Measurements from ENCODE around the gene ABR.
A peak's percentile ranks its signal among the peaks of the same experiment; 100 is the strongest.

Gene ABR

GRCh38 chr17:1179818-1180742, at the start of gene ABR:
TSS of gene ABR (minus strand) at chr17:1179981. CDS start at chr17:1179727, 254 bp downstream.
- Histone ChIP-seq H3K9me3 (replicated peaks in 1 of 11) (no peaks in the 10 kb centered on the region), H3K27me3 (peaks cover 0 to 16% (median 5%) of the 10 kb centered on the region in 11 experiments; a peak in 8 of 22 replicates), H3K4me3 (peak within 1 kb of the TSS; percentile 69 to 89 (median 80)), H3K4me2 (peak within 1 kb of the TSS; percentile 93 to 100 (median 99)), H3K4me1 (peaks cover 75 to 85% (median 81%) of the 10 kb centered on the region in 10 experiments), H3K9ac (peak within 1 kb of the TSS; percentile 84 to 90 (median 88)), H3K36me3 (peaks cover 0 to 20% (median 0%) of the 10 kb centered on the region in 11 experiments; a peak in 11 of 22 replicates), H4K20me1 (peaks cover 41 to 95% (median 71%) of the 10 kb centered on the region in 11 experiments), H3K27ac (peak within 1 kb of the TSS; percentile 61 to 87 (median 80))
- TF ChIP-seq Cebpa-rat (IDR thresholded peaks at IDR 0.05), result no peak

- Histone ChIP-seq H3K4me1 (peaks cover 26 to 62% (median 30%) of the 10 kb centered on the region in 10 experiments), H3K27me3 (peaks cover 0 to 69% (median 64%) of the 10 kb centered on the region in 11 experiments; a peak in 21 of 22 replicates), H3K27ac (peak overlapping the region; percentile 44 to 88 (median 71); a peak in 21 of 22 replicates), H3K9me3 (replicated peaks in 1 of 11) (no peaks in the 10 kb centered on the region), H3K36me3 (peaks cover 0 to 26% (median 0%) of the 10 kb centered on the region in 11 experiments; a peak in 9 of 22 replicates), H3K4me2 (peak overlapping the region; percentile 96 to 100 (median 99)), H3K4me3 (peak overlapping the region; percentile 67 to 99 (median 82)), H4K20me1 (peaks cover 10 to 45% (median 37%) of the 10 kb centered on the region in 11 experiments; a peak in 17 of 22 replicates), H3K9ac (peak overlapping the region; percentile 59 to 96 (median 80))
- no peak for TF ChIP-seq Cebpa-rat (IDR thresholded peaks at IDR 0.05)
Observed at GRCh38 chr17:1229349-1229899, 49.6 kb upstream of the ABR start.

GRCh38 chr17:1228781-1229348, 49.1 kb upstream of the ABR start:
- Histone ChIP-seq H4K20me1 (peaks cover 10 to 50% (median 40%) of the 10 kb centered on the region in 11 experiments; a peak in 17 of 22 replicates), H3K36me3 (peaks cover 0 to 26% (median 0%) of the 10 kb centered on the region in 11 experiments; a peak in 9 of 22 replicates), H3K4me2 (peak overlapping the region; percentile 96 to 100 (median 98)), H3K4me1 (peaks cover 26 to 65% (median 30%) of the 10 kb centered on the region in 10 experiments), H3K4me3 (peak overlapping the region; percentile 67 to 99 (median 82)), H3K27ac (peak overlapping the region; percentile 44 to 88 (median 71); a peak in 20 of 22 replicates), H3K27me3 (peaks cover 0 to 69% (median 64%) of the 10 kb centered on the region in 11 experiments; a peak in 21 of 22 replicates), H3K9me3 (replicated peaks in 1 of 11) (no peaks in the 10 kb centered on the region), H3K9ac (peak overlapping the region; percentile 59 to 96 (median 80))
- TF ChIP-seq Cebpa-rat (IDR thresholded peaks at IDR 0.05), result no peak

GRCh38 chr17:1227917-1228780, 48.4 kb upstream of the ABR start:
- Histone ChIP-seq H3K36me3 (peaks cover 0 to 32% (median 0%) of the 10 kb centered on the region in 11 experiments; a peak in 9 of 22 replicates), H3K4me2 (peak overlapping the region; percentile 96 to 100 (median 98)), H3K9me3 (replicated peaks in 1 of 11) (no peaks in the 10 kb centered on the region), H3K27ac (peak overlapping the region in 8 of 11 experiments; percentile 2 to 88 (median 74); a peak in 10 of 22 replicates), H4K20me1 (peaks cover 10 to 58% (median 46%) of the 10 kb centered on the region in 11 experiments; a peak in 17 of 22 replicates), H3K9ac (peak overlapping the region; percentile 59 to 96 (median 80); a peak in 21 of 22 replicates), H3K4me1 (peaks cover 26 to 65% (median 30%) of the 10 kb centered on the region in 10 experiments), H3K4me3 (peak overlapping the region; percentile 67 to 99 (median 82)), H3K27me3 (peaks cover 0 to 69% (median 64%) of the 10 kb centered on the region in 11 experiments; a peak in 21 of 22 replicates)
- TF ChIP-seq Cebpa-rat (IDR thresholded peaks at IDR 0.05), result no peak

GRCh38 chr17:1227365-1227764, 47.6 kb upstream of the ABR start:
- Histone ChIP-seq H3K4me1 (peaks cover 26 to 60% (median 30%) of the 10 kb centered on the region in 10 experiments), H4K20me1 (peaks cover 10 to 65% (median 53%) of the 10 kb centered on the region in 11 experiments; a peak in 17 of 22 replicates), H3K9ac (peak overlapping the region in 5 of 11 experiments; percentile 78 to 96 (median 83); a peak in 10 of 22 replicates), H3K27ac (0 out of 22 replicates have a peak overlapping the region, but pooled peaks of 1 of the 11 experiments have one; percentile 3), H3K9me3 (replicated peaks in 1 of 11) (no peaks in the 10 kb centered on the region), H3K27me3 (peaks cover 0 to 63% (median 58%) of the 10 kb centered on the region in 11 experiments; a peak in 21 of 22 replicates), H3K4me2 (peak overlapping the region; percentile 96 to 100 (median 98)), H3K4me3 (peak overlapping the region in 8 of 10 experiments; percentile 71 to 99 (median 86); a peak in 15 of 20 replicates), H3K36me3 (peaks cover 0 to 39% (median 0%) of the 10 kb centered on the region in 11 experiments; a peak in 9 of 22 replicates)
- no peak for TF ChIP-seq Cebpa-rat (IDR thresholded peaks at IDR 0.05)

- no peak overlapping the region for H3K4me3 ChIP-seq
- H3K4me2 ChIP-seq, result peak overlapping the region in 5 of 11 experiments; percentile 96 to 98 (median 98); a peak in 6 of 22 replicates
- peaks cover 10 to 76% (median 57%) of the 10 kb centered on the region in 11 experiments; a peak in 17 of 22 replicates for H4K20me1 ChIP-seq
- peaks cover 0 to 46% (median 0%) of the 10 kb centered on the region in 11 experiments; a peak in 10 of 22 replicates for H3K36me3 ChIP-seq
- H3K9ac ChIP-seq, result no peak overlapping the region
- TF ChIP-seq Cebpa-rat (IDR thresholded peaks at IDR 0.05), result no peak
- H3K9me3 ChIP-seq (replicated peaks in 1 of 11), result peaks cover 0 to 6% (median 0%) of the 10 kb centered on the region in 11 experiments; a peak in 3 of 22 replicates
- peaks cover 26 to 50% (median 28%) of the 10 kb centered on the region in 10 experiments for H3K4me1 ChIP-seq
- peaks cover 0 to 53% (median 48%) of the 10 kb centered on the region in 11 experiments; a peak in 21 of 22 replicates for H3K27me3 ChIP-seq
- no peak overlapping the region for H3K27ac ChIP-seq
Observed at GRCh38 chr17:1226308-1226707, 46.5 kb upstream of the ABR start.

GRCh38 chr17:1224330-1224729, 44.5 kb upstream of the ABR start:
- Histone ChIP-seq H3K27ac (no peak overlapping the region), H4K20me1 (peaks cover 10 to 96% (median 67%) of the 10 kb centered on the region in 11 experiments; a peak in 17 of 22 replicates), H3K4me2 (peak overlapping the region in 2 of 11 experiments; percentile 96; a peak in 3 of 22 replicates), H3K4me1 (peaks cover 17 to 35% (median 19%) of the 10 kb centered on the region in 10 experiments), H3K9ac (peak overlapping the region in 2 of 11 experiments; percentile 34 to 40; a peak in 1 of 22 replicates), H3K27me3 (peaks cover 0 to 33% (median 29%) of the 10 kb centered on the region in 11 experiments; a peak in 21 of 22 replicates), H3K9me3 (replicated peaks in 1 of 11) (peaks cover 0 to 7% (median 0%) of the 10 kb centered on the region in 11 experiments; a peak in 3 of 22 replicates), H3K36me3 (peaks cover 0 to 61% (median 0%) of the 10 kb centered on the region in 11 experiments; a peak in 10 of 22 replicates), H3K4me3 (no peak overlapping the region)
- no peak for TF ChIP-seq Cebpa-rat (IDR thresholded peaks at IDR 0.05)
